T-helper 1 cell treated with Interleukin-12 subunit alpha and Interleukin-12 subunit beta and Interleukin-4 antibody, amounts not matched to agents 30 μg/mL and 1 μg/mL, for 36 hours (primary cell): ENCODE data around the gene HINFP.
"Not testable (repeated sequence)": the region's sequence is repeated elsewhere in the genome, so short reads cannot be mapped to it uniquely, and the experiment has no call there.

Experiments
- H3K27ac Mint-ChIP-seq: one replicate; pipeline ENCODE4 v1.8.0; 2021; ENCODE audit warnings: mild to moderate bottlenecking, mixed read lengths
- H3K27me3 Mint-ChIP-seq: one replicate; pipeline ENCODE4 v1.8.0; 2021; ENCODE audit warnings: low read depth, mixed read lengths
- H3K36me3 Mint-ChIP-seq: one replicate; pipeline ENCODE4 v1.8.0; 2021; ENCODE audit warnings: low read depth, mixed read lengths
- H3K4me1 Mint-ChIP-seq: one replicate; pipeline ENCODE4 v1.8.0; 2021; ENCODE audit warnings: low read depth, mixed read lengths
- H3K4me3 Mint-ChIP-seq: one replicate; pipeline ENCODE4 v1.8.0; 2021; ENCODE audit warnings: mild to moderate bottlenecking, moderate library complexity, mixed read lengths
- H3K9me3 Mint-ChIP-seq: one replicate; pipeline ENCODE4 v1.8.0; 2021; ENCODE audit warnings: mixed read lengths

The HINFP gene

DNA sequence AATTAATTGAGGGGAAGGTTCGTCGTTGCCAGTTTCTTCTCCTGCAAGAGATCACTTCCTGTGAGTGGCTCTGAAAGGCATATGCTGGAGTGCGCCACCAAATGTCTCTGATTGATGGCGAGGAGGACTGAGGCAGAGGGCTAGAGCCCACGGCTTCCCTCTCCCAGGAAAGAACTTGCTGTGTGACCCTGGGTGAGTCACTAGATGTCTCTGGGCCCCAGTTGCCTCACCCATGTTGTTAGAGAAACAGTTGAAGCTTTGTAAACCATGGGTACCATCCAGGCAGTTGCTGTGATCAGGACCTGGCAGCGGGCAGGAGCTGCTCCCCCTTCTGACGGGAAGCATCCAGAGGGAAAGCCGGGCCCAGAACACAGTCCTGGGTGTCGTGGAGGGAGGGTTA is 30.7 kb downstream of the HINFP start:
- H3K4me3 Mint-ChIP-seq: no peak overlapping the region
- no peaks in the 10 kb centered on the region for H3K36me3 Mint-ChIP-seq
- peaks cover 14% of the 10 kb centered on the region for H3K4me1 Mint-ChIP-seq
- H3K27me3 Mint-ChIP-seq: peaks cover 71% of the 10 kb centered on the region
- no peaks in the 10 kb centered on the region for H3K9me3 Mint-ChIP-seq
- no peak overlapping the region for H3K27ac Mint-ChIP-seq

DNA sequence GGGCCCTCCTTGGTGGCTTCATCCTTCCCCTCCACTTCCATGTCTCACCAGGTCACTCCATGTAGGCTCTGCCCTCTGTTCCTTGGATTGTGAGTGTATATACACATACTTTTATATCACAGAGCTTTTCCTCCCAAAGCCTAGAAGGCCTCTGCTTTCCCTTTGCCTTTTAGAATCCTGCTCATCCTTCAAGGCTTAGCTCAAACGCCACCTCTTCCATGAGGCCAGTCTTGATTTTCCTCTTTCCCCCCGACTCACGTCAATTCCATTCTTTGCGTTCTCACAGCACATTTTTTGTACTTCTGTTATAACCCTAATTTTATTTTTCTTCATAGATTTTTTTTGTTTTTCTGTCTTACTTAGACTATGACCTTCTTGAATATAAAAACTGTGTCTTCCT is 31.2 kb downstream of the HINFP start:
- Mint-ChIP-seq H3K4me3 (no peak overlapping the region), H3K4me1 (peaks cover 13% of the 10 kb centered on the region), H3K27me3 (peaks cover 65% of the 10 kb centered on the region), H3K27ac (no peak overlapping the region), H3K9me3 (no peaks in the 10 kb centered on the region), H3K36me3 (no peaks in the 10 kb centered on the region)

DNA sequence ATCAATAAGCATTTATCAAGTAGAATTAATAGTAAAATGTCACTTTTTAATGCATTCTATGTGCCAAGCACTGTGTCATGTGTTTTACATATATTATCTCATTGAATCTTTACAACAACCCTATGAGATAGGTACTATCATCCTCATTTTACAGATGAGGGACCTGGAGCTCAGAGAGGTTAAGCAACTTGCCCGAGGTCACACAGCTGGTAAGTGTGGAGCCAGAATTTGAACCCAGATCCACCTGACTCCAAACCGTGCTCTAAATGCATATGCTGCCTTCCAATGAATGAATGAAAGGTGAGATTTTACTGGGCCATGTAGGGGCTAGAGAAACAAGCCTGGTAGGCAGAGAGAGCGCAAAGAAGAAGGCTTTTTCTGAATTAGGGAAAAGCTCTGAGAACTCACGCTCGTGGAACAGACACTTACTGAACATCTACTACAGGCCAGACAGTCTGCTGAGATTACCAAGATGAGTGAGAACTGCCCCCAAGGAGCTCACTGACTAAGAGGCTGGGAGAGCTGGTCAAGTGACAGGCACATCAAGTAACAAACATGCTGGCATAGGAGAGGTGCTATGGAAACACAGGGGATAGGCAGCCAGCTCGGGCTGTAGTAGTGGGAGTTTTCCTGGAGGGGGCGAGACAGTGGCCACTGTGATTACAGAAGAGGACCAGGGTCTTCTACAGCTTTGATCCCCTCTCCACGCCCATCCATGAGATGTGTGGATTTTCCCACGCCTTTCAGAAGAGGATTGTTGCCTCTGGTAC is 31.9 kb downstream of the HINFP start:
- no peak overlapping the region for H3K4me3 Mint-ChIP-seq
- H3K9me3 Mint-ChIP-seq: no peaks in the 10 kb centered on the region
- peaks cover 59% of the 10 kb centered on the region for H3K27me3 Mint-ChIP-seq
- no peak overlapping the region for H3K27ac Mint-ChIP-seq
- no peaks in the 10 kb centered on the region for H3K36me3 Mint-ChIP-seq
- H3K4me1 Mint-ChIP-seq: peaks cover 7% of the 10 kb centered on the region

DNA sequence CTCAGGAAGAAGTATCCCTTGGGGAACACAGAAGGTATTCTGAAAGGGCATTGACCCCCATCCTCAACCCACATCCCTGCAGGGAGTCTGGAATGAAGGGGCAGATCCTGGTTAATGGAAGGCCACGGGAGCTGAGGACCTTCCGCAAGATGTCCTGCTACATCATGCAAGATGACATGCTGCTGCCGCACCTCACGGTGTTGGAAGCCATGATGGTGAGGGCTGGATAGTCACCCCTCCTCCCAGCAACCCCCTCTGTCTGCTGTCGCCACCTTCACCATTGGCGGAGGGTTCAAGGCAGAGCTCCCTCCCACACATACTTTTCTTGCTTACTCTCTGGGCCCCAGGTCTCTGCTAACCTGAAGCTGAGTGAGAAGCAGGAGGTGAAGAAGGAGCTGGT is 32.8 kb downstream of the HINFP start:
- no peak overlapping the region for H3K27ac Mint-ChIP-seq
- no peaks in the 10 kb centered on the region for H3K9me3 Mint-ChIP-seq
- H3K36me3 Mint-ChIP-seq: no peaks in the 10 kb centered on the region
- peaks cover 7% of the 10 kb centered on the region for H3K4me1 Mint-ChIP-seq
- peaks cover 53% of the 10 kb centered on the region for H3K27me3 Mint-ChIP-seq
- H3K4me3 Mint-ChIP-seq: no peak overlapping the region

DNA sequence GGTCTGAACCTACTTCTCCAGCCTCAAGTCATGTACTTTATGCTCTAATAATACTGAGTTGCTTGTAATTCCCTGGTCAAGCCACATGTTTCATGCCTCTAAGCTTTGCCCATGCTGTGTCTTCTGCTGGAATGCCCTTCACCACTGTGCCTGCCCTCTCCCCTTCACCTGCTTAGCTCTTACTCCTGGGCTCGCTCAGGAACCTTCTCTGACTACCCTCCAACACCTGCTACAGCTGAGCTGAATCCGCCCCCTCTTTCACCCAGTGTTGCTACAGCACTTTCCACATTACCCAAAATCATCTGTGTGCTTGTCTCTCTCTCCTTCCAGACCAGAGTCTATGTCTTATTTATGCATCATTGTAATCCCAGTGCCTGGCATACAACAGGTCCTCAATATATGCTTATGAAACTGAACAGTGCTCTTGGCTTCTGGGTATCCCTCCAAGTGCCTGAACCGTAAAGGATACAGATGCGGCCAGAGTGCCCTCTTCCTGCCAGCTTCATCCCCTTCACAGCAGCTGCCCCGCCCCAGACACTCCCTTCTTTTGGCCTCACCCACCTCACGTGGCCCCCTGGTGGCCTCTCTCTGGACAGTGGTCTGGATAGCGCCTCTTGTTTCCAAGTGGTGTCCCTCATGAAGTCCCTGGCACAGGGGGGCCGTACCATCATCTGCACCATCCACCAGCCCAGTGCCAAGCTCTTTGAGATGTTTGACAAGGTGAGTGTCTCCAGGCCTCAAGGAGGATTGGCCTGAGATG is 34.5 kb downstream of the HINFP start:
- Mint-ChIP-seq H3K4me3 (no peak overlapping the region), H3K4me1 (peaks cover 7% of the 10 kb centered on the region), H3K27me3 (peaks cover 38% of the 10 kb centered on the region), H3K9me3 (no peaks in the 10 kb centered on the region), H3K36me3 (no peaks in the 10 kb centered on the region), H3K27ac (no peak overlapping the region)

DNA sequence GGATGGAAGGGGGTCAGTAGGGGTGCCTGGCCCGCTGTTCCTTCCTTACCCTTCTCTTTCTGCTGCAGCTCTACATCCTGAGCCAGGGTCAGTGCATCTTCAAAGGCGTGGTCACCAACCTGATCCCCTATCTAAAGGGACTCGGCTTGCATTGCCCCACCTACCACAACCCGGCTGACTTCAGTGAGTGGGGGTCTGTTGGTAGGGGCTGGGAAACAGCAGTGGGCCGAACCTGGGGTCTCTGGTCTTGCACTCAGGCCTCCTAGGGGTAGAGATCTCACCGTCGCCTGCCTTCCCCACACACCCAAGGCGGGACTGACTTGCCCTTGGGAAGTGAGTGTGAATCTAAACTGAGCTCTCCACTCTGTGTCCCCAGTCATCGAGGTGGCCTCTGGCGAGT is 35.1 kb downstream of the HINFP start:
- no peak overlapping the region for H3K27ac Mint-ChIP-seq
- no peaks in the 10 kb centered on the region for H3K36me3 Mint-ChIP-seq
- H3K27me3 Mint-ChIP-seq: peaks cover 32% of the 10 kb centered on the region
- no peaks in the 10 kb centered on the region for H3K9me3 Mint-ChIP-seq
- no peak overlapping the region for H3K4me3 Mint-ChIP-seq
- peaks cover 7% of the 10 kb centered on the region for H3K4me1 Mint-ChIP-seq

DNA sequence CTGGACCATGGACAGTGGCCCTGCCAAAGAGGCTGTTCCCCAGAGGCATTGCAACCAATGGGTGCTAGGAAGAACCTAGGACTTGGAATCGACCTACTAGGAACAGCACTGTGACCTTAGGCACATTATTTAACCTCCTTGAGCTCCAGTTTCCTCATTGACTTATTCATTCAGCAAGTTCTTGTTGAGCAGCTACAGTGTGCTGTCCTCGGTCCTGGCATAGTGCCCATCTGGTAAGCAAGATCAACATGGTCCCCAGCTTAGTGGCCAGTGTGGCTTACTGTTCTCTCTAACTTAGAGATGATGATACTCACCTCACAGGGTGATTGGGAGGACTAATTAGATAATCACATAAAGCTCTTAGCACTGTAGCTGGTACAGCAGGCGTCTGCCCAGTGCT is 35.7 kb downstream of the HINFP start:
- Mint-ChIP-seq H3K27me3 (peaks cover 27% of the 10 kb centered on the region), H3K4me1 (peaks cover 5% of the 10 kb centered on the region), H3K4me3 (no peak overlapping the region), H3K9me3 (no peaks in the 10 kb centered on the region), H3K27ac (no peak overlapping the region), H3K36me3 (no peaks in the 10 kb centered on the region)

DNA sequence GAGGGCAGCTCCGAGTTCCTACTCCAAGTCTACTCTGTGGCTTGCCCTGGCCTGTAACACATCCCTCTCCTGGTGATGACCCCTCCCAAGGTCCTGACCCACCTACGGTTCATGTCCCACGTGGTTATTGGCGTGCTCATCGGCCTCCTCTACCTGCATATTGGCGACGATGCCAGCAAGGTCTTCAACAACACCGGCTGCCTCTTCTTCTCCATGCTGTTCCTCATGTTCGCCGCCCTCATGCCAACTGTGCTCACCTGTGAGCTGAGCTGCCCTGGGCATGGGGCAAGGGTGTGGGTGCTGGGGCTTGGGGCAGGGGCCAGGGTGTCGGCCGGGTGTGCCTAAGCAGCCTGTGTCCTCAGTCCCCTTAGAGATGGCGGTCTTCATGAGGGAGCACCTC is 37.1 kb downstream of the HINFP start:
- no peaks in the 10 kb centered on the region for H3K36me3 Mint-ChIP-seq
- H3K27me3 Mint-ChIP-seq: peaks cover 15% of the 10 kb centered on the region
- no peak overlapping the region for H3K27ac Mint-ChIP-seq
- H3K4me3 Mint-ChIP-seq: no peak overlapping the region
- no peaks in the 10 kb centered on the region for H3K9me3 Mint-ChIP-seq
- peaks cover 5% of the 10 kb centered on the region for H3K4me1 Mint-ChIP-seq

DNA sequence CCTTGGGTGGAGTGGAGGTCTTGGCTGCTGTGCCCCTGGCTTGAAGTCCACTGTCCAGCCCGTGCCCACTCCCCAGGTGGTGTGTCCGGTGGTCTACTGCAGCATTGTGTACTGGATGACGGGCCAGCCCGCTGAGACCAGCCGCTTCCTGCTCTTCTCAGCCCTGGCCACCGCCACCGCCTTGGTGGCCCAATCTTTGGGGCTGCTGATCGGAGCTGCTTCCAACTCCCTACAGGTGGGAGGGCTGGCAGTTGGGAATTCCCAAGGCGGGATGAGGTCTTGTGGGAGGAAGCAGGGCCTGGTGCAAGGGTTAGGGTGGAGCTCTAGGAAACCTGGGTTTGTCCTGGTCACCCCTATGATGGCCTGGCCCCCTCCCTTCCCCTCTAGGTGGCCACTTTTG is 38.8 kb downstream of the HINFP start:
- Mint-ChIP-seq H3K36me3 (no peaks in the 10 kb centered on the region), H3K27me3 (peaks cover 6% of the 10 kb centered on the region), H3K4me3 (no peak overlapping the region), H3K27ac (no peak overlapping the region), H3K4me1 (peaks cover 5% of the 10 kb centered on the region), H3K9me3 (no peaks in the 10 kb centered on the region)

DNA sequence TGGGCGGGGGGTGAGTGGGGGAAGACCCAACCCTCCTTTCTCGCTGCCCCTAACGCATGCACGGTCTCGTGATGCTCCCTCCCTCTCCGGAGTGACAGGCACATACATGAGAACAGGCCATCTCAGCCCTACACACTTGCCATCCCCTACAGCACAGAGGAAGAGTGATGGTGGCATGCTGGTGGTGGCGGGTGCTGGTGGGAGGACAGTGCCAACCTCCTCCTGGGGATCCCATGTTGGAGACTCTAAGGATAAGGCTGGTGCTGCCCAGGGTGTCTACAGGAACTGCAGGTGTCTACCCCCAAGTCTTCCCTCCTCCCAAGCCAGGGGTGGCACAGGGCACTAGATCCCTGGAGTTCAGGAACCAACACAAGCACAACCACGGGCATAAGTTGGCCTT is 40.5 kb downstream of the HINFP start:
- Mint-ChIP-seq H3K9me3 (no peaks in the 10 kb centered on the region), H3K27ac (no peak overlapping the region), H3K4me1 (no peaks in the 10 kb centered on the region), H3K27me3 (no peaks in the 10 kb centered on the region), H3K4me3 (no peak overlapping the region), H3K36me3 (no peaks in the 10 kb centered on the region)

DNA sequence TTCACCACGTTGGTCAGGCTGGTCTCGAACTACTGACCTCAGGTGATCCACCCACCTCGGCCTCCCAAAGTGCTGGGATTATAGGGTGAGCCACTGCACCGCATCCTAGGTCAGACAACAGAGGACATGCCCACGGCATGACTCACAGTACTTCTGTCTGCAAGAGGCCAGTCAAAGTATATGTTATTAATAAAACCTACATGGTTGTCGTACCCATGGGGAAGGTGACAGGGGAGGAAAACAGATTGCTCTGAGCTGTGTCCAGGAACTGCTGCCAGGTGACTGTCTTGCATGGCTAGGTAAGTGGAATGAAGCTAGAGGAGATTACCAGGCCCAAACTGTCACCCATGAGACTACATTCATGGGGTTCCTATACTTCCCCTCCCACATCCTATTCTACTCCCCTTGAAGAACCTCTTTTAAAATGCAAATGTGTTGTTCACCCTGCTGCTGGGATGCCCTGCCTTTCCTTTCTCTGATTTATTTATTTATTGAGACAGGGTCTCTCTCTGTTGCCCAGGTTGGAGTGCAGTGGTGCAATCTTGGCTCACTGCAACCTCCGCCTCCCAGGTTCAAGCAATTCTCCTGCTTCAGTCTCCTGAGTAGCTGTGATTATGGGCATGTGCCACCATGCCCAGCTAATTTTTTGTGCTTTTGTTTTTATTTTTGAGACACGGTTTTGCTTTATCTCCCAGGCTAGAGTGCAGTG is 45.1 kb downstream of the HINFP start:
- Mint-ChIP-seq H3K9me3 (no peaks in the 10 kb centered on the region), H3K36me3 (no peaks in the 10 kb centered on the region), H3K4me3 (no peak overlapping the region), H3K27ac (no peak overlapping the region), H3K4me1 (peaks cover 11% of the 10 kb centered on the region), H3K27me3 (no peaks in the 10 kb centered on the region)

DNA sequence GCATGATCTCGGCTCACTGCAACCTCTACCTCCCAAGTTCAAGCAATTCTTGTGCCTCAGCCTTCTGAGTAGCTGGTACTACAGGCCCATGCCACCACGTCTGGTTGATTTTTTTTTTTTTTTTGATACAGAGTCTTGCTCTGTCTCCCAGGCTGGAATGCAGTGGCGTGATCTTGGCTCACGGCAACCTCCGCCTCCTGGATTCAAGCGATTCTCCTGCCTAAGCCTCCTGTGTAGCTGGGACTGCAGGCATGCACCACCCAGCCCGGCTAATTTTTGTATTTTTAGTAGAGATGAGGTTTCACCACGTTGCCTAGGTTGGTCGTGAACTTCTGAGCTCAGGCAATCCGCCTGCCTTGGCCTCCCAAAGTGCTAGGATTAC is 45.7 kb downstream of the HINFP start:
- H3K4me3 Mint-ChIP-seq: not testable (repeated sequence)

DNA sequence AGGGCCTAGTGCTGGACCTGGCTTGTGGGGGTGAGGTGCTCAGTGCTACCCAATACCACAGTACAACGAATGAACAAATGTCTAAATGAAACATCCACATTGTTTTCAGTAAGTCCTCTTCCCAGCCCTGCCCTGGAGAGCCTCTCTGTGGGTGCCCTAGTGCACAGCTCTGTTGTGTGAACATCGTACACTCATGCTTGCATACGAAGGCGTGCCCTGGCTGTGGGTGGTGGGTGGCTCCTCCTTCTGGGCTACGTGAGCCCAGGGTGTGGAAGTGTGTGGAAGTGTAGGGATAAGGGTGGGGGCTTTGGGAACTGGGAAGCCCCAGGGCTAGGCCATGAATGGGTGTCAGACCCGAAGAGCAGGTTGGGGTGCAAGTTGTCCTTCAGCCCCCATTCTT is 46.6 kb downstream of the HINFP start:
- no peaks in the 10 kb centered on the region for H3K9me3 Mint-ChIP-seq
- H3K4me1 Mint-ChIP-seq: peaks cover 16% of the 10 kb centered on the region
- no peaks in the 10 kb centered on the region for H3K36me3 Mint-ChIP-seq
- no peaks in the 10 kb centered on the region for H3K27me3 Mint-ChIP-seq
- peak overlapping the region; percentile 72 for H3K4me3 Mint-ChIP-seq
- H3K27ac Mint-ChIP-seq: peak overlapping the region; percentile 80

More for the DNA sequence above, 45.7 kb downstream of the HINFP start:
- H3K9me3 Mint-ChIP-seq, H3K36me3 Mint-ChIP-seq, H3K27me3 Mint-ChIP-seq, H3K27ac Mint-ChIP-seq: not testable (repeated sequence)
- peaks cover 11% of the 10 kb centered on the region for H3K4me1 Mint-ChIP-seq

DNA sequence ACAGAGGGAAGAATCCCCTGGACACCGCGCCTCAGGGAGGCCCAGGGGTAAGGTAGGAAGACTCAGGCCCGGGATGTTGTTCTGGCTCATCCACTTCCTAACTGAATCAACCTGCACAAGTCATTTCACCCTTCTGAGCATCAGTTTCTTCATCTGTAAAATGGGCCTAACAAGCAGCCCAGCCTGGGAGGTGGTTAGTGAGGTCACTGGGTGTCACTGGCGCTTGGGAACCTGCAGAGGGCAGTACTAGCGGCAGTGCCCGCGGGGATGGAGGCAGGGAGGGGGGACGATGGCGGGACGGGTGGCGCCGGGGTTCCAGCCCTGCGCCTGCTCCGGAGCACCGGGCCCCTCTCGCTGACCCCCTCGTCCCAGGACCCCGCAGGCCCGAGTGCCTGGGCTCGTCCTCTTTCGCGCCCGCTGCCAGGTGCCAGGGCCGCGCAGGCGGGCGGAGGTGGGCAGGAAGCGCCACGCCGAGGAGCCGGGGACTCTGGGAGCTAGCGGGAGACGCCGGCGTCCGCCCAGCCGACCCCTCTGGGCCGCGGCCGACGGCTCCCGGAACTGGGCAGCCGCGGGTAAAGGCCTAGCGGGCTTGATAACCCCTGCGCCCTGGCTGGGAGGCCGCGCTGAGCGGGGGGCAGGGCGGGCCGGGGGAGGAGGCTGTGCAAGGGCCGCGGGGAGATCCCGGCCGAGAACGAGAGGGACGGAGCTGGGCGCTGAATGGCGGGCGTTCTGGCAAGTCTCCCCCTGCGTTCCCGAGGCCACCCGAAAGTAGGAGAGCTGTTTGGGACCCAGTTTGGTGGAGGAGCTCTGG is 47.3 kb downstream of the HINFP start, which contains the start of gene NLRX1:
TSS of gene NLRX1 (plus strand) at position 255 of the 811 bp plus-strand sequence. CDS start 2,679 bp downstream, outside the sequence.
- no peaks in the 10 kb centered on the region for H3K27me3 Mint-ChIP-seq
- no peaks in the 10 kb centered on the region for H3K36me3 Mint-ChIP-seq
- no peaks in the 10 kb centered on the region for H3K9me3 Mint-ChIP-seq
- H3K27ac Mint-ChIP-seq: peak within 1 kb of the TSS; percentile 91
- H3K4me3 Mint-ChIP-seq: peak within 1 kb of the TSS; percentile 88
- H3K4me1 Mint-ChIP-seq: peaks cover 16% of the 10 kb centered on the region
